Middle frontal gyrus (tissue), 1 donor: ENCODE results near the gene DRC3.

ENCODE experiments used
- DNase-seq: peaks from one replicate; pipeline ENCODE4 v3.0.0-alpha.2; 2015; ENCODE audit warnings: low spot score; ENCODE audit errors: extremely low spot score

Gene DRC3

DNA sequence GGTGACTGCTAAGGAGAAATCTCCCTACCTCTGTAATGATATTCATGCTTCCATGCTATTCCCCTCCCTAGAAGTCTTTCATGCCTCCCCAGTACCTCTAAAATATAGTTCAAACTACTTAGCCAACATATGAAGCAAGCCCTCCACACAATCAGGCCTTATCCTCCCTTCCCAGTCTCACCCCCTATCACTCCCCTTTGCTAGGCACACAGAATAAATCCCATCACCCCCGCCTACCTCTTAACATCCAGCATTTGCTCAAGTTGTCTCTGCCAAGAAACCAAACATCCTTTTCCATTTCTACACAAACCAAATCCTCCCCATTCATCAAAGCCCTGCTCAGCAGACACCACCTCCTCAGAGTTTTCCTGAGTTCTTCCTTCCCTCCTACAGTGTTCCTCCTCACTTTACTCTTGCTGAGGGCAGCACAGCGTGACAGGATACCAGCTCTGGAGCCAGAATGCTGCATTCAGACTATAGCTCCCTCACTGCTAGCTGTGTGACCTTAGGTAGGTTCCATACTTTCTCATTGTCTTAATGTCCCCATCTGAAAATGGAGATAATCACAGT lies 7.4 kb upstream of the DRC3 start:
- no peak for DNase-seq

DNA sequence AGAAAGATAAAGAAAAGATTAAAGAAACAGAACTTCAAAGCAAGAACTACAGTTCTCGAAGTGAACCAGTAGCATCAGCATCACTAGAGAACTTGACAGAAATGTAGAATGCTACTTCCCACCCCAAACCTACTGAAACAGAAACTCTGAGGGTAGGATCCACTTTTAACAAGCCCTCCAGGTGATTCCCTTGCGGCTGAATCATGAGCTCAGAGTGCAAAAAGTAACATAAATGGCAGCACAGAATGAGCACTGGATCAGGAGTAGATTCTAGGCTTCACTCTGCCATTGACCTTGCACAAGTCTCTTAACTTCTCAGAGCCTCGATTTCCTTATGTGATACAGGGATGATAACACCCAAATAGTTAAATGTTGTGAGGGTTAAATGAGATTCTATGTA lies 6.3 kb upstream of the DRC3 start:
- no peak for DNase-seq

DNA sequence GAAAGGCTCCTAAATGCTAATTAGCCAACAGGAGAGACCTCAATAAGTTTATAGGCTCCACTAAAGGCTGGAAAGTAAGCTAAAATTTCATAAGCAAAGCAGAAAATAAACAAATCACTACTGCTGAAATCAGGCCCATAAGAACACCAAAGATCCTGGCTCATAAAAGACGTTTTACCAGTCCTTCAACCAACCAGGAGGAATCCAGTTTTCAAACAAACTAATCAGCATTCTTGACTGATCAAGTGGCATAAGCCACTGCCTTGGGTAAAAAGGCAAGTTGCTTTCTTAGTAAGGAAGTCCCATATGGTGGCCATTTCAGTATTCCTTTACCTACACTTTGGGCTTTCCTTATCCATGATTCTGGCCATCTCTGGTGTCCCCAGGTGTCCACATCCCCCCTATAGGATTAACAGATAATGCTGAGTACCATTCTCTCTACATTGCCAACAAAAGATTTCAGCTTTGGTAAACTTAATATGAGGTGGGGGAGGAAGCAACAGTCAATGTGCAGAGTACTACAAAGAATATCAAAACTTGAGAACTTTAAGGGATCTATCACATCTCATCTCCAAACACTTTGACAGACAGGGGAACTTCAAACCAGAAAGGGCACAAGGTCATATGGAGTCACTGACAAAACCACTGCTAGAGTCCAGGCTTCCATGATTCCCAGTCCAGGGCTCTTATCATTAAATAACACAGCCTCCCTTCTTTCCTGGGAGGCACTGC lies 1.8 kb upstream of the DRC3 start:
- no peak for DNase-seq

DNA sequence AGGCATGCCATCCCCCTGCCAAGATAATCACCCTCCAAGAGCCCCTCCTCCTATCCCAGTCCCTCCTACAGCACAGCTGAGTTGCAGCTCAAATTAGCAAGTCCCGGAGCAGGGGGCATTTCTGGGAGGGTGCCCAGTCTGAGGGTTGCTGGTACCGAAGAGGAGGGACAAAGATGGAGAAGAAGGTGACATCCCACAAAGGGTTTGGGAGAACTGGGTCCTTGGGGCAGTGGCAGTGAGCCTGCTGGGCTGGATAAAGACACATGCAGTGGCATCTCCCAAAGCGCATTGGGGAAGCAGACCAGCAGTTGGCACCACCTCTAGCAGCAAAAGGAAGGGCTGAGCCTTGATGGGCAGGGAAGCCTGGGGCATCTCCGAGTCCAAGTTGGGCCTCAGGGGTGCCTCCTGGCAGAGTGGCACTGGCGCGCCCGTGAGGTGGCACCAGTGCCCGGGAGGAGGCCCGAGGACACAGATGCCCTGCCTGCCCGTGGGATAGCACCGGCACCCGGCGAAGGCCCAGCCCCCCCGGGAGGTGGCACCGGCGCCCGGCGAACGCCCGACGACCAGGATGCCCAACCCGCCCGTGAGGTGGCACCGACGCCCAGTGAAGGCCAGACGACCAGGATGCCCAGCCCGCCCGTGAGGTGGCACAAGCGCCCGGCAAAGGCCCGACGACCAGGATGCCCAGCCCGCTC lies 1.1 kb upstream of the DRC3 start:
- no peak for DNase-seq

DNA sequence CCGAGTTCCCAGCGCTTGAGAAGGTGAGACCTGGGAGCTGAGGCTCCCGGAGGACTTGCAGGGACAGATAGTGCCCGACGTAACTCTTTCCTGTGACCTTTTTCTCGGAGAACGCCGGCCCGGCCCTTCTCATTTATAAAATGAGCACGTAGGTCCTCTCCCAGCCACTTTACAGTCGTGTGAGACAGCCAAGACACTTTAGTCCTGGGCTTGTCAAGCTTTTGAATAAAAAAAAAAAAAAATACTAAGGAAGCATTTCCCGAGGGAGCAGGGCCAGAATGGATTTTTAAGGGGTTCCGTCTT lies 241 bp downstream of the DRC3 start:
- DNase-seq: no peak

DNA sequence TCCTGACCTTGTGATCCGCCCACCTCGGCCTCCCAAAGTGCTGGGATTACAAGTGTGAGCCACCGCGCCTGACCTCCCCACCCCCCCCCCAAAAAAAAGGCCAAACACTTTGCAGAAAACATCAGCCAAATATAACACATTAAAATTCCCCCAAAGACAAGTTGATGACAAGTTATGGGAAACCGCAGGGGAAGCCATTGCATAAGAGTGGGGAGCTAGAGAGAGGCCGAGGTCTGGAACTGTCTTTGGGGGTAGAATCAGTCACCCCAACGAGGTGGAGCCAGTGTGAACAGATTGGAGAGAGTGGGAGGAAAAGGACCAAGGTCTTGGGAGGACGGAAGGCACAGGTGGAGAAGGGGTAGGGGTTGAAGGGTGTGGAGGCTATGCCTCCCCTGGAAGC lies 2.8 kb downstream of the DRC3 start:
- DNase-seq: no peak

DNA sequence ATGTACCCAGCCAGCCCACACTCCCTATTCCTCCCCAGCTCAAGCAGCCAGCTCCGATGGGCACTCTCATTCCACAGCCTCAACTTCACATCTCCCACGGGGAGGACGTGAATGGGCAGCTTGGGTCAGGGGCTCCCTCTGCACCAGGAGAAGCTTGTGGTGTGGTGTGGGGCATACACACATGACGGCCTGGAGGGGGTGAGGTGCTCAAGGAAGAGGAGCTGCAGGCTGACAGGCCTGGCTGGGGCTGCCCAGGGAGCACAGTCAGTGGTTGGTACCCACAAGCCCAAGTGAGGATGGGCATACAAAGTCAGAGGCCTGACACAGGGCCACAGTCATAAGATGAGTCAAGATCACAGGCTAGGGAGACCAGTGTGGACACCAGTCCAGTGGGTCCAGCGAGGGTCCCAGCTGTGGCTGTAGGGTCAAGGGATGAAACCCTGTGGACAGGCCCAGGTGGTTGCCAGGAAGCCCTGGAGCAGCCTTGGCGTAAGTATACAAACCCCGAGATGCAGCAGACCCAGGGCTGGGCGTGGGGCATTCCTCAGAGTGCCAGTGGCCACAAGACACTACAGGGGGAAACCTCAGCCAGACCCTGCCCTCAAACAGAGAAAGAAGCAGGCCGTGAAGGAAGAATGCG lies 4.4 kb downstream of the DRC3 start:
- no peak for DNase-seq

DNA sequence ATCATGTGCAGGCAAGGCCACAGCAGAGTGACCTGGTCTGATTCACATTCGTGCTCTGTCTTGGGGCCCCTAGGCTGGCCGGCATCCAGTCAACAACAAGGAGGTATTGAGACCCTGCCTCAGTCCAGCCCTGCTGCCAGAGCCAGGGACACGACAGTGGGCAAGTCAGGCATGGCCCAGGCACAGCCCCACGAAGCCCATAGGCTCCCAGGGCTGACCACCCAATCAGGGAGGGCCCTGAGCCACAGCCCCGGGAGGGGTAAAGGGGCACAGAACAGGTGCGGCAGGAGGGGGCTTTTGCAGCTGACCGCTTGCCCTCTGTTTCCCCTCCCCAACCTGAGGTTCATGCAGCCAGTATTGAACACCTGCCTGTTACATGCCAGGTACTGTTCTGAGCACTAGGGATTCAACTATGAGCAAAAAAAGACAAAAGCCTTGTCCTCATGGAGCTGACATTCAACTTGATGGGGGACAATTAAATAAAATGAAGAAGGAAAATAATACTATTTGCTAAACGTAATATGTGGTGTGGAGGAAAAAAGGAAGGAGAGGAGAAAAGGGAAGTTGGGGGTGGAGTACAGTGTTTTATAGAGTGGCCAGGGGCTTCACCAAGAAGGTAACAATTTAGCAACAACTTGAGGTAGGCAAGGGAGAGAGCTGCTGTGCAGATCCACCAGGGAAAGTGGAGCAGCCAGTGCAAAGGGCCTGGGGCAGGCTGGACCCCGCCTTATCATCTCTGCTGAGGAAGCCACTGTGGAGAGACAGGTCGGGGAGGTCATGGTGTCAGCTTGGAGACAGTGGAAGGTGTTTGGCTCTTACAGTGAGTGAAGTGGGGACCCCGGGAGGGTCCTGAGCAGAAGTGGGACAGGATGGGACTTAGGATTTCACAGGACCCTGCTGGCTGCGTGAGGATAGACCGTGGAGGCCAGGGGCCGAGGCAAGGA lies 6.1 kb downstream of the DRC3 start:
- no peak for DNase-seq

DNA sequence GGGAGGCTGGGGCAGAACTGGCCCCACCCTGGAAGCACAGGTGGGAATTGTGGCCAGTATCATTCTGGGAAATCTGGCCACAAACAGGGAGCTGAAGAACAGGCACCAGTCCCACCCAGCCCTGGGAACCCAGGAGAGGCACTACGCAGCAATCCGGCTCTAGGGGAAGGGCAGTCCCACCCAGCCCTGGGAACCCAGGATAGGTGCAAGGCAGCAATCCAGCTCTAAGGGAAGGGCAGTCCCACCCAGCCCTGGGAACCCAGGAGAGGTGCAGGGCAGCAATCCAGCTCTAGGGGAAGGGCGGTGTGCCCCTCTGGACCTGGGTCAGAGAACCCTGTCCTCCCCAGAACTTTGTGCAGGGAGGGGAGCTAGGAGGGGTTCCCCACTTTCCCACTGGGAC lies 7.1 kb downstream of the DRC3 start:
- no peak for DNase-seq

DNA sequence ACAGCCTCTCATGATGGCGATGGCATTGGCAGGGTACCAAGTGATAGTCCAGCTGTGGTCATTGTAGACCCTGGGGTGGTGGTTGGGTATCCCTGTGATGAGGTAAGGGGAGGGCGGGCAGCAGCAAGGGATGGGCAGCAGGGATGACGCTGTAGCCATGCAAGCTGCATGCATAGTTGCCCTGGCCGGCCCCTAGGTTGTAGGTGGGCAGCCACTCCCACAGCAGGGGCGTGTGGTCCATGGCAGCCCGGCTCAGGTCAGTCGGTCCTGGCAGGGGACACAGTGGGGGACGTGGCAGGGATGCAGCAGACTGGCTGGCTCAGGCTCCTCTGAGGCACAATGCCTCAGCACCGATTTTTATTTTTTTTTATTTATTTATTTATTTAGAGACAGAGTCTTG lies 8.7 kb downstream of the DRC3 start:
- no peak for DNase-seq

DNA sequence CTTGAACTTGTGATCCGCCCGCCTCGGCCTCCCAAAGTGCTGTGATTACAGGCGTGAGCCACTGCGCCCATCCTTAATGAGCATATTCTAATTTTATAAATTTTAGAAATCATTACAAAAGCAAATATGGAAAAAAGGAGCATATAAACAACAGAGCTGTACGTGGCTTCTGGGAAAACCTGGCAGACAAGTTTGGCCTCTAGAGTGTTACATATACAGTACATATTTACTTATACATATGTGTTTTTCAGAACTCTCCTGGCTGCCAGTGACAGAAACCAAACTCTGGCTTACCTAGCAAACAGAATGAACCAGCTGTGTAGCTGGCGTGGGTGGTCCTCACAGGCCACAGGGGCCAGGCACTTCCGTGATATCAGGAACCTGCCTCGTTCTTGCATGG lies 10.1 kb downstream of the DRC3 start:
- DNase-seq: no peak

DNA sequence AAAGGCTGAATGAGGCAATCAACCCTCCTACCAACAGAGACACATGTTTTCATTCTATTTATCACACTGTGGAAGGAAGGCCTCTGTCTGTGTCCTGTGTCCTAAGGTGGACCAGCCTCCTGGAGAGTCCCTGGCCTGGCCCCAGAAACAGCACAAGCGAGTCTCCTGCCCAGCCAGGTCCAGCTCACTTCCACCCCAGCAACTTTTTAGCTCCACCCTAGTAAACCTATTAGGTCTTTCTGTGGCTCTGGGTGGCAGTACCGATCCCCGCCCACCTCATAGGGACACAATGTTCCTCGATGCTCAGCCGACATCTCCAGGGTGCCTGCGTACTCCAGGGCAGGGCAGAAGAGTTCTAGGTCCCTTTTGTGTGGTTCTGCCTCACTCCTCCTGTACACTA lies 10.7 kb downstream of the DRC3 start:
- DNase-seq: no peak

DNA sequence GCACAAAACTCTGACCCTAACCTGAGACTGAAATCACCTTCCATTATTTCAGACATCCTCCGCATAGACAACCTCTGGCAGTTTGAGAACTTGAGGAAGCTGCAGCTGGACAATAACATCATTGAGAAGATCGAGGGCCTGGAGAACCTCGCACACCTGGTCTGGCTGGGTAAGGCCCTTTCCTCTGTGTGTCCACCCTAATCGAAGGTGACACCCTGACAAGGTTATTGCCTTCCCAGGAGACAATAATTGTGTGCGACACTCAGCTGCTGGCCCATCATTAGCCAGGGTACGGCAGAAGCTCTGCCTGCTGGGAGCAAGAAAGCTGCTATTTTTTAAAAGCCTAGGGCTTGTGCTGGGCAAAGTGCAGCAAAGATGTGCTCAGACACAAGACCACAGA lies 11.1 kb downstream of the DRC3 start:
- DNase-seq: no peak

DNA sequence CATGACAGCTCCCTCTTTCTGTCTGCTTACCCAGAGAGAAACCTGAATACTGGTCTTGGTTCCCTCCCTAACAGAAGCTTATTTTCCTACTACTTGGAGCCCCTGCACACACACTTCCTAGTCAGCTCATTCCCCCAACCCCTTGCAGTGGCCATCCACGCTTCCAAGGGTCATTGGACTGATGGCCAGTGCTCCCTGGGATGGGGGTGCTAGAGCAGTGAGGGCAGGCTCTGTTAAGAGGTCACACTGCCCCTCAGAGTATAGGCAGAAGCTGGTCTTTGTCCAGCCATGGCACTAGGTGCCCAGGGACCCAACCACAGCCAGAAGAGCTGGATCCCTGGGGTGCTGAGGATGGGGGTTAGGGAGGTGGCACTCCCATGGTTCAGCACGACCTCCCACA lies 12.5 kb downstream of the DRC3 start:
- no peak for DNase-seq

DNA sequence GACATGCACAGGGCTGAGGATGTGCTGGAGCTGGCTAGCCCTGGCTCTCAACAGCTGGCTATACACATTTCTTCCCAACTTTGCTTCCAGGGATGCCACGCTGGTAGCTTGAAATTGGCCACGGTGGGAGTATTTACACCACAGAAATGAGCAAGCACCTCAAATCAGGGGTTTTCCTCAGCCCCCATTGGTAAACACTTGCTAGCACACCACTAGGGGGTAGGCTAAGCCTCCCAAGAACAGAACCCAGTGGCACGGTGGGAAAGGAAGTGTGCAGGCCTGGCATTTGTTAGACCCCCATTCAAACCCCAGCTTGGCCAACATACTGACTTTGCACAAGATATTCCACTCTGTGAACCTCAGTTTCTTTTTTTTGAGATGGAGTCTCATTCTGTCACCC lies 12.9 kb downstream of the DRC3 start:
- no peak for DNase-seq

DNA sequence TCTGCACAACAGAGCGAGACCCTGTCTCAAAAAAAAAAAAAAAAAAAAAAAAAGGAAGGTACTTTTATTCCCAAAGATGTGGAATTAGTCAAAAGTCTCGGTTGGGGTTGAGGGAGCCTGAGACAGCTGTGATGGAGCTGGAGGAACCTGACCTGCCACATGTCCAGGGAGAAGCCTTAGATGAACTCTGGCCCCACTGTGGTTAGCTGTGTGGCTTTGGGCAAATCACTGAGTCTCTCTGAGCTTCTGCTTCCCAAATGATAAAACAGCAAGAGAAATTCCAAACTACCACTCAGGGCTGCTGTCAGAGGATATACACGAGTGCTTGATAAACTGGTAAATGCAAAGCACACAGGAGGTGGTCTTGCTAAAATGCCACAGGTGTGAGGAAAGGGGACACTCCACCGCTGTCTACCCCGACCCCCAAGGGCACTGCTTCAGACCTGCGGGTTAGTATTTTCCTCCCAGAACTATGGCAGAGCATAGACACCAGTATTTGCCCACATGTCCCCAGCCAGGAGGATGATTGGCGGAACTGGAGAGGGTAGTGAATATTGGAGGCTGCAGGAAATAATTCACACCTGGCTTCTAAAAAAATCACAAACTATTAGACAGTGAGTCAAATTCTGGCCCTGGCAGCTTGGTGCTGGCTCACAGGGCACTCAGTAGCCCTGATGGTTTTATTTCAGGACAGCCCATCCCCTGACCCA lies 14.7 kb downstream of the DRC3 start:
- no peak for DNase-seq

DNA sequence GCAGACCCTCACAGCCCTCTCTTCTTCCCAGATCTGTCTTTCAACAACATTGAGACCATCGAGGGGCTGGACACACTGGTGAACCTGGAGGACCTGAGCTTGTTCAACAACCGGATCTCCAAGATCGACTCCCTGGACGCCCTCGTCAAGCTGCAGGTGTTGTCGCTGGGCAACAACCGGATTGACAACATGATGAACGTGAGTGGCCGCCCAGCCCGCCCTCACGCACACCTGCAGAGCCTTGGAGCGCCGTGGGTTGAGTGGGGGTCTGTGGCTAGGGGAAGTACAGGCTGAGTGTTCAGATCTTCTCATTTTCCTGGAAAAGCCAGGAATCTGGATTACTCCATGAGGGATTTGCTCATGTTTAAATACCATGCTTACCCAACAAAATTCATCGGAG lies 15.2 kb downstream of the DRC3 start:
- no peak for DNase-seq

DNA sequence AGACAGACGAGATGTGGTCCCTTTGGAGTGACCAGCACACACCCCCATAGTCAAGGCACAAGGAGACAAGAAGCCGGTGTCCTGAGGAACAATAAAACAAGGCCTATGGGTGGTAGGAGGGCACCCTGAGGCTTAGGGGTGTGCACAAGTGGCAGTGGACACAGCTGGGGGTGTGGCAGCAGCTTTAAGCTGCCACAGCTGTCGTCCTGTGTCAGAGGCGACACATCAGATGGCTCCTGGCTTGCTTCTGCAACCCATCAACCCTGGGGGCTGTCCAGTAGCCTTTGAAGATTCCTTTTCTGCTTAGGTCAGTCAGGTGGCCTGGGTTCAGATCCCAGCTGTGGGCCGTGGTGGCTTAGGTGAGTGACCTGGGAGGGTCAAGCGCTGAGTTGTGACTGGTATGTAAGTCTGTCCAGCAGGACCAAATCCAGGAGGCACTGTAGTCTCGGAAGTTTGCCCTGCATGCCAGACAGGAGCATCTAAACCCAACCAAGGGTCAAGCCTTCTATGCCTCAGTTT lies 15.8 kb downstream of the DRC3 start:
- no peak for DNase-seq

DNA sequence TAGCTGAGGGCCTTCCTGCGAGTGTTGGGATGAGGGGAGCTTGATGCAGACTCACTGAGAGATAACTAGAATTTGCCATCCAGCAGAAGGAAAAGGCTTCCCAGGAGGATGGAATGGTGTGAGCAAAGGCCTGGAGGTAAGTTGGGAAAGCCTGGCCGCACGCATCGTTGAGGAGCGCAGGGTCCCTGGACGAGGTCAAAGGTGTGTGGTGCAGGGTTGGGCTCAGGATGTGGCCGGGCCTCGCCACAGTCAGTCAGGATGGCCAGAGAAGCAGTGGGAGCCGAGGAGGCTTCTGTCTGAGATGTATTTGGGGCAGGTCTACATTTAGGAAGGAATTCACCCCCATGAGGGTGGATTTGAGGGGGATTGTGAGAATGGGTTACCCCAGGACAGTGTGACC lies 16.4 kb downstream of the DRC3 start:
- DNase-seq: no peak

DNA sequence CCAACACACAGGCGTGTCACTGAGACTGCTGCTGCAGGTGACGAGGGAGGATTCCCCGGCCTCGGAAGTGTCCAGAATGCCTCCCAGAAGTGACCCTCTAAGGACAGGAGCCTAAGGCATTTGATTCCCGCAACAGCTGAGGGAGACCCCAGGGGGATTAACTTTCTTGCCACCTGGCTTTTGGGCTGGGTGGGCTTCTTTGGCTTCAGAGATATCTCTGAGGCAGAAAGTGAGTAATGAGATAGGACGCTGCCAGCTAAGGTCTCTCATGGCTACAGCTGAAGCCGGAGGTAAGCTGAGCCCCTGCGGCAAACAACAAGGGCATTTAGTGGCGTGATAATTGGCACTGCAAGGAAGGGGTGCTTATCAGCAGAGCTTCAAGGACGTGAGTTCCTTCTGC lies 17.0 kb downstream of the DRC3 start:
- no peak for DNase-seq

DNA sequence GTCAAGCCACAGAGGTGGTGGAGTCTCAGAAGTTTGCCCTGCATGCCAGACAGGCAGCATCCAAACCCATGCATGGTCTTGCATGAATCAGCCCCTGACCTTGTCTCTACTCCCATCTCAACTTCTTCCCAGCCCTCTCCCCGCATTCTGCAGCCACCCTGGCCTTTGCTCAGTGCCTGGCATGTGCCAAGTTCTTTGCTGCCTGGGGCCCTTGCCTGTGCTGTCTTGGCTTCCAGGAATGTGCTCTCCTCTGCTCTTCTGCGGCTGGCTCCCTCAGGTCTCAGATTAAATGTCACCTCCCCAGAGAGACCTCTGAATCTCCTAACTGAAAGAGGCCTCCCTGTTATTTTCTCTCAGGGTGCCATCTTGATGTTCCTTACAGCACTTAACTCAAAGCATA lies 17.6 kb downstream of the DRC3 start:
- no peak for DNase-seq
